Stimulated activated naive B cell treated with anti-CD40 and anti-IgM and Interleukin-4, amounts not matched to agents 10 μg/mL and 1 μg/mL and 100 μg/mL, for 72 hours (primary cell): ENCODE measurements around the gene NECTIN4.
A peak's percentile ranks its signal among the peaks of the same experiment; 100 is the strongest.
"Not testable (repeated sequence)": the region's sequence is repeated elsewhere in the genome, so short reads cannot be mapped to it uniquely, and the experiment has no call there.

Source experiments
- ATAC-seq, 2 donors: fragments of 150-1000 bp; cut with Tn5 transposase; replicated peaks; 2 replicates each; pipeline ENCODE4 v1.10.0; 2021; ENCODE audit warnings: moderate library complexity in 1 of 2
- DNase-seq: peaks from one replicate; pipeline ENCODE4 v3.0.0; 2021
- H3K27ac Mint-ChIP-seq: one replicate; pipeline ENCODE4 v1.8.0; 2022; ENCODE audit warnings: mild to moderate bottlenecking, mixed read lengths
- H3K27me3 Mint-ChIP-seq, 2 donors: one replicate each; pipeline ENCODE4 v1.8.0; 2022; ENCODE audit warnings: mixed read lengths in 2 of 2
- H3K36me3 Mint-ChIP-seq, 2 donors: one replicate each; pipeline ENCODE4 v1.8.0; 2022; ENCODE audit warnings: mixed read lengths in 2 of 2, mild to moderate bottlenecking in 1 of 2
- H3K4me1 Mint-ChIP-seq, 2 donors: one replicate each; pipeline ENCODE4 v1.8.0; 2022; ENCODE audit warnings: mixed read lengths in 2 of 2, mild to moderate bottlenecking in 1 of 2
- H3K4me3 Mint-ChIP-seq, 2 donors: one replicate each; pipeline ENCODE4 v1.8.0; 2022; ENCODE audit warnings: mild to moderate bottlenecking in 2 of 2, mixed read lengths in 2 of 2, moderate library complexity in 1 of 2
- H3K9me3 Mint-ChIP-seq, 2 donors: one replicate each; pipeline ENCODE4 v1.8.0; 2022; ENCODE audit warnings: mixed read lengths in 2 of 2, mild to moderate bottlenecking in 1 of 2

Gene NECTIN4

DNA sequence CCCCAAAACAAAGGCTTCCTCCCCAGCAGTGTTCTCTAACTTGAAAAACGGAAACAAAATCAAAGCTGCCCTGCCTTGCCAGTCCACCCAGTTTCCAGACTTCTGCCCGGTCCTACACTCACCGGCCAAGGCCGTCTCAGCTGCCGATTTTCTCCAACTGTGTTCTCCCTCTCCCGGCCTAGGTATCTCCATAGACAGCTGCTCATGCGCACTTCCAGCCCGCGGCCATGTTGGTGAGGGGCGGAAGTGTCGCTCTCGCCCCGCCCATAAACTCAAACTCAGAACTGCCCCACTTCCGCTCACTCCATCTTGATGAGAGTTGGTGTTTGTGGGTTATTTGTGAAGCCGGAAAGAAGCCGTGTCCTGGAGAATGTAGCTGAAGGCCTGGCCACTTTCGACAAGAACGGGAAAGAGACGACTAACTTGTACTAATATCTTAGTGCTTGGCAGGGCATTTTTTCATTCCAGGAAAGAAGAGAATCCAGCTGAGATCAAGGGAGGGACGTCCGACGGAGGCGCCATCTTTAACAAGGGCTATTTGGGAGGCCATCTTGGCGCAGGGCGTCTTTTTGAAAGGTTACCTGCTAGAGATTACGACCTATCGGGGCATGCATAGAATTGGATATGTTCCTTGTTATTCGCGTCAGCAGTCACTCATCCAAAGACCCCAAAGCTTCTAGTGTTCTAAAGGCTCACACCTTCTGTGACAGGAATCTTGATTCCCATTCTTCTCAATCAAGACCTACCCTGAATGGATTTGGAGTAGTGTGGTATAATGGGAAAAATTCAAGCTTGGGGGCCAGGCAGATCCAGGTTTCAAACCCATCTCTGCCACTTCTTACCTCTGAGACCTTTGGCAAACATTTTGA, 43.4 kb downstream of the NECTIN4 start, which contains the start of gene USF1:
TSS of gene USF1 (minus strand) at position 242 of the 869 bp plus-strand sequence. CDS start 2,702 bp downstream, outside the sequence.
- DNase-seq = peak; percentile 90
- H3K27me3 Mint-ChIP-seq = no peaks in the 10 kb centered on the region
- H3K36me3 Mint-ChIP-seq = peaks cover 34 to 66% of the 10 kb centered on the region in 2 donors
- no peaks in the 10 kb centered on the region for H3K9me3 Mint-ChIP-seq
- peak; percentile 75 to 80 for ATAC-seq
- H3K4me1 Mint-ChIP-seq = peaks cover 46 to 61% of the 10 kb centered on the region in 2 donors
- peak within 1 kb of the TSS; percentile 100 for H3K27ac Mint-ChIP-seq
- H3K4me3 Mint-ChIP-seq = peak within 1 kb of the TSS; percentile 91 to 97

DNA sequence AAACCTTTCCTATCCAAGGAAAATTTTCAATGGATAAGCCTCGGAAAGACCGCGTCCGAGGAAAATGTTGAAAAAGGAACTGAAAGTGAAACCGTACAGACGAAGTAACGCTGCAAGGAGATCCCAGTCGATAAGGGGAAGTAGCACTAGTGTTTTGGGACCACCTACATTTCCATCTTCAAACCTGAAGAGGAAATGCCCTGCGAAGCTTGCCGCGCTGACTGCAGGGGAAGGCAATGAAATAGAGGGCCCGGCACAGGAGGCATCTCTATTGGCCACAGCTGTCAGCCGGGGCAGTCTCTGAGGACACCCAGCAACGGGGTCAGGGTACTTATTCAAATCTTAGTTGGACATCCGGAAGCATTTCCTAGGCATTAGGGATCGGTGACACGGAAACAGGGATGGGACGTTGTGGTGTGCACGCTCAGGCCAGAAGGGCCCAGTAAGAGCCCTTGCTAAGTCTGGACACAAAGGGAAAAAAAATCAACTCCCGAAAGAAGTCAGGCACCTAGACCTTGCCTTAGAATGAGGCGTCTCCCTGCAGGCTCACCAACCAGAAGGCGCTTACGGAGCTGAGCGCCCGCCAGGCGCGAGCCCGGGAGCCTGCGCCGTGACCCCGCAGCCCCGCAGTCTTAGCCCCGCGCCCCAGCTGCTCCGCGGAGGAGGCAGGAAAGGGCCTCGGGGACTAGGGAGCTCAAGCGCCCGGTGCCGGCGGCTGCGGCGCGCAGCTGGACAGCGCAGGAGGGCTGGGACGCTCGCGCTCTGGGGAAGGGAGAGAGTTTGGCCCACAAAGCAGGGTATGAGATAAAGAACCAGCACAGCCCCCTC, 44.2 kb downstream of the NECTIN4 start:
- Mint-ChIP-seq H3K27me3 (no peaks in the 10 kb centered on the region), H3K27ac (peak overlapping the region; percentile 100), H3K4me3 (peak overlapping the region; percentile 91 to 97), H3K9me3 (no peaks in the 10 kb centered on the region), H3K36me3 (peaks cover 29 to 68% of the 10 kb centered on the region in 2 donors), H3K4me1 (peaks cover 46 to 61% of the 10 kb centered on the region in 2 donors)
- DNase-seq (peak; percentile 82), ATAC-seq (peak; percentile 75)

DNA sequence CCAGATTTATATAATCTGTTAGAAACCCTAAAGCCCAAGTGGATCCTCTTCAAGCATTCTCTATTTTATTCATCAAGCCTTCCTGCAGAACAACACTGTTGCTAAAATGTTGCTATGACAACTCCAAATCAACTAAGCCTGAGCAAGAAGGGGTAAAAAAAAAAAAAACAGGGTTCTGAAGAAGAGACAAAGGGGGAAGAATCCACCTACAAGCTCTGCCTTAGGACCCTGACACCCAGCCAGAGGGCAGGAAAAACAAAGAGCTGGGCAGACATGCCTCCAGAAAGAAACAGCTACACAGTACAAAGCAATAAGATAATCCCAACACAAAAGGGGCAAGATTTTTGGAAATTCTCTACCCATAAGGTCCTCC, 44.8 kb downstream of the NECTIN4 start:
- Mint-ChIP-seq H3K4me1 (peaks cover 47 to 67% of the 10 kb centered on the region in 2 donors), H3K27me3 (no peaks in the 10 kb centered on the region), H3K9me3 (no peaks in the 10 kb centered on the region), H3K27ac (peak overlapping the region; percentile 100), H3K4me3 (peak overlapping the region; percentile 91 to 97), H3K36me3 (peaks cover 28 to 68% of the 10 kb centered on the region in 2 donors)
- ATAC-seq = peak in 1 of 2 donors; percentile 8
- no peak for DNase-seq

DNA sequence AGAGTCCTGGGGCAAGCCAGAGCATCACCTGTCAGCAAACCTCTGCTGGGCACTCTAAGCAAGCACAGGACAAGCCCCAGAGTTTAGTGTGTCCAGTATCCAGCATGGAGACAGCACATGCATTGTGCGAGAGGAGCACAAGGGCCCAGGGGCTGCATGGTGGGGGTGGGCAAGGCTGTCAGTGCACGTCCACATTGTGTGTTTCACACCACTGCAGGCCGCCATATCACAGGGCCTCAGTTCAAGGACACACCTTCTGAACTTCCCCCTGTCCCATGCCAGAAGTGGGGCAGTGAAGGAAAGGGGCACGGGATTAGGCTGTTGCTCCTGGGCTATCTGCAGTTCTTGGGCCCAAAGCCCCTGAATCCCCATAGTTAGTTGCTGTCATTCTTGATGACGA, 49.8 kb downstream of the NECTIN4 start:
- DNase-seq = no peak
- Mint-ChIP-seq H3K9me3 (no peaks in the 10 kb centered on the region), H3K36me3 (peaks cover 25 to 45% of the 10 kb centered on the region in 2 donors), H3K4me1 (peaks cover 27 to 55% of the 10 kb centered on the region in 2 donors), H3K27me3 (no peaks in the 10 kb centered on the region), H3K4me3 (peak overlapping the region; percentile 75 to 98), H3K27ac (peak overlapping the region; percentile 86)
- ATAC-seq = no peak

DNA sequence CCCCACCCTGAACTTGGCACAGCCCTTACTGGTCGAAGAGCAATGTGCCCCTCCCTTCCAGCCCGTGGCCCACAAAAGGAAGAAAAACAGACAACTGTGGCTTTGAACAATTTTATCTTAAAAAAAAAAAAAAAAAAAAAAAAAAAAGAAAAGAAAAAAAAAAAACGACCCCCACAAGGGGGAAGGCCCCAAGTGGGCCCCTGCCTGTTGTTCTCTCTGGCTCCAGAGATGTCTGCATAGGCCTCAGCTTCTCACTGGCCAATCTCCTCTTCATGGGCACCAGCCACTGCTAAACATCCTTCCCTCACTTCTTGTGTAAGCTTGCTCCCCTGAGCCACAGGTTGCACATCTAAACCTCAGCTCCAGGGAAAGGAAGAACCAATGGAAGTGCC, 50.2 kb downstream of the NECTIN4 start:
- peaks cover 24 to 52% of the 10 kb centered on the region in 2 donors for H3K4me1 Mint-ChIP-seq
- H3K9me3 Mint-ChIP-seq = no peaks in the 10 kb centered on the region
- H3K27me3 Mint-ChIP-seq = no peaks in the 10 kb centered on the region
- peaks cover 25 to 45% of the 10 kb centered on the region in 2 donors for H3K36me3 Mint-ChIP-seq
- peak overlapping the region; percentile 92 for H3K27ac Mint-ChIP-seq
- peak overlapping the region; percentile 92 to 98 for H3K4me3 Mint-ChIP-seq
- no peak for ATAC-seq
- no peak for DNase-seq

DNA sequence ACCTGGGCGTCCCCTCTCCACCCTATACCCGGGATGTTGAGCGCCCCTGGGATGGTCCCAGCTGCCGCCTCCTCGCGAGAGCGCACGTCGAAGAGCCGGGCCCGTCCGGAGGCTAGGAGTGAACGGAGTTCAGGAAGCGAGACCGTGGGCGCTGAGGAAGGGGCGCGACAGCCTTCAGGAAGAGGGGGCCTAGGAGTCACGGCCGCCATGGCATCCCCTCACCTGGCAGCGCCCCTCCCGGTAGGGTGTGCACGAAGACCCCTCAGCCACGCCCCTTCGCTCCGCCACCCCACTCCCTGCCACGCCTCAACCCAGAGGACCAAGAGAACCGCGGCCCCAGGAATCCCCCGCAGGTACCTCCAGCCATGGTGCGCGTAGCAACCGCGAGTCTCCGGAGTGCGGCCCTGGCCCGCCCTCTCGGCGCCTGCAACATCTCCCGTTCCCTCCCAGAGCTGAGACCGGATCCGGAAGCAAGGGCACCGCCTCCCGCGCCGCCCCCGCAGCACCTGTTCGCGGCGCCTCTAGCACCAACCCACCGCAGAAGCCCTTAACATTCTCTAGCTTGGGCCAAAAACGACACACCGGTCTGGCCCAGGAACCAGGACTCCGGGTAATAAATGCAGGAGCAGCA, 50.7 kb downstream of the NECTIN4 start, which contains the start of gene TSTD1:
TSS of gene TSTD1 (minus strand) at position 442 of the 631 bp plus-strand sequence. CDS start at position 367, 75 bp downstream.
- DNase-seq (peak; percentile 86), ATAC-seq (peak; percentile 93)
- Mint-ChIP-seq H3K9me3 (no peaks in the 10 kb centered on the region), H3K27me3 (no peaks in the 10 kb centered on the region), H3K4me3 (peak within 1 kb of the TSS; percentile 92 to 98), H3K27ac (peak within 1 kb of the TSS; percentile 92), H3K4me1 (peaks cover 23 to 54% of the 10 kb centered on the region in 2 donors), H3K36me3 (peaks cover 25 to 45% of the 10 kb centered on the region in 2 donors)

DNA sequence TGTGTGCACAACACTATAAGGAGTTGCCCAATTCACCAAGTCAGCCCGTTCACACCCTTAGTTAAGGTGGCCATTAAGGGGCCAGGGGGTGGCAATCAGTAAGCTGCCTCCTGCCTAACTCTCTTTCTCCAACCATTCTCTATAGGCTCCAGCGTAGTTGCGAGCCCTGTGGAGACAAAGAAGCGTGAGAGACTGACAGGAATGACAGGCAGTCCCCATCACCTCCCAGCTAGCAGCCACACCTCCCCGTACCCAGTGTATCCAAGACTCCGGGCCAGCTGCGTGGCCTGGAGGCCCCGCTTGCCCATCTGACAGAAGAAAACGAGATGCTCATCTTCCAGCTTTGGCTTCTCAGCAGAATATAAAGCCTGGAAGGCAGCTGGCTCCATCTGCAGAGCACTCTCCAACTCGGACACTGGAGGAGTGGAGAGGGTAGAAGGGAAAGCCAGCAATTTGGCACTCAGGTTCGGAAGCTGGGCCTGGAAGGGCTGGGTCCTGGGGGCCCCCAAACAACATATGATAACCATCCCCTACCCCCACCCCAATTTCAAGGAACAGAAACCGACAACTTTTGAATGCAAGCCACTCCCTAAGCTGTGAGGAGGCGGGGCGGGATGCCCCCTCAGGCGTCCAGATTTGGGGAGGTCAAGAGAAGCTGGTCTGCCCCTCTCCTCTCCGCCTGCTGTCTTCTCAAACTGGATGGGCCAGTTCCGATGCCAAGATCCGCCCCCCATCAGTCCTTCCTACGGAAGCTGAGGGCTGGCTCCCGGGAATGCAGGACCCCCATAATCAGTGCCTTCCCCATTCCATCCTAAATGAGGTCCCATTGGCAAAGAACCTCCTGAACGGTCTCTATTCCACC, 51.5 kb downstream of the NECTIN4 start:
- ATAC-seq = no peak
- H3K27me3 Mint-ChIP-seq = no peaks in the 10 kb centered on the region
- peaks cover 25 to 44% of the 10 kb centered on the region in 2 donors for H3K36me3 Mint-ChIP-seq

DNA sequence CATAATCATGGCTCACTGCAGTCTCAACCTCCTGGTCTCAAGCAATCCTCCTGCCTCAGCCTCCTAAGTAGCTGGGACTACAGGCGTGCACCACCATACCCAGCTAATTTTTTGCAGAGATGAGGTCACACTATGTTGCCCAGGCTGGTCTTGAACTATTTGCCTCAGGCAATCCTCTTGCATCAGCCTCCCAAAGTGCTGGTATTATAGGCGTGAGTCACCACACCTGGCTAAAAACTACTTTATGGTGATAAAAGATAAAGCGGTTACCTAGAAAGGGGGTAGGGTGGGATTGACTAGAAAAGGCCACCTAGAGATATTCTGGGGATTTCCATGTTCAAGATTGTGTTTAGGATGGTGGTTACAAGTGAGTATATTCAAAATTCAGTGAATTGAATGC, 55.6 kb downstream of the NECTIN4 start:
- H3K36me3 Mint-ChIP-seq = peaks cover 7 to 12% of the 10 kb centered on the region in 2 donors
- H3K27ac Mint-ChIP-seq = no peak overlapping the region
- DNase-seq (no peak), ATAC-seq (no peak)
- H3K27me3 Mint-ChIP-seq = no peaks in the 10 kb centered on the region
- no peaks in the 10 kb centered on the region for H3K9me3 Mint-ChIP-seq
- peaks cover 13 to 37% of the 10 kb centered on the region in 2 donors for H3K4me1 Mint-ChIP-seq
- no peak overlapping the region for H3K4me3 Mint-ChIP-seq

More for the DNA sequence above, 51.5 kb downstream of the NECTIN4 start:
- Mint-ChIP-seq H3K4me3 (peak overlapping the region; percentile 92 to 98), H3K9me3 (no peaks in the 10 kb centered on the region), H3K27ac (peak overlapping the region; percentile 92), H3K4me1 (peaks cover 24 to 54% of the 10 kb centered on the region in 2 donors)
- no peak for DNase-seq

DNA sequence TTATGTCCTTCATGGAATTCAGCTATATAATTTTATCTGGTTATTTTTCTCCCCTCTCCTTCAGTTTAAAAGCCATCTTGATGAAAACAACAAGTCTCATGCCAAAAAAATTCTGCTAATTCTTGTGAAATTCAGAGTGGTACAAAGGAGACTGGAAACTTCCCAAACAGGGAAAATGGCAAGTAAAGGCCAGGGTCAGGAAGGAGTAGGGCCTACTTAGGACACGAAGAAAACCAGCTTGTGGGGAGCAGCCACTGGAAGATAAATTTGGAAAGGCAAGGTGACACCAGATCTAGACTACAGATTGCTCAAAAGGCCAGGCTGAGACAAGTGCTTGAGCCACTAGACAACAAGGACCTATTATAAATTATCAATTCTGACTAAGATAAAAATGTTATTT, 56.9 kb downstream of the NECTIN4 start:
- Mint-ChIP-seq H3K36me3 (peaks cover 7 to 9% of the 10 kb centered on the region in 2 donors), H3K27ac (no peak overlapping the region), H3K4me3 (peak overlapping the region in 1 of 2 donors; percentile 15), H3K4me1 (peaks cover 7 to 24% of the 10 kb centered on the region in 2 donors), H3K27me3 (no peaks in the 10 kb centered on the region), H3K9me3 (no peaks in the 10 kb centered on the region)
- DNase-seq (no peak), ATAC-seq (no peak)

DNA sequence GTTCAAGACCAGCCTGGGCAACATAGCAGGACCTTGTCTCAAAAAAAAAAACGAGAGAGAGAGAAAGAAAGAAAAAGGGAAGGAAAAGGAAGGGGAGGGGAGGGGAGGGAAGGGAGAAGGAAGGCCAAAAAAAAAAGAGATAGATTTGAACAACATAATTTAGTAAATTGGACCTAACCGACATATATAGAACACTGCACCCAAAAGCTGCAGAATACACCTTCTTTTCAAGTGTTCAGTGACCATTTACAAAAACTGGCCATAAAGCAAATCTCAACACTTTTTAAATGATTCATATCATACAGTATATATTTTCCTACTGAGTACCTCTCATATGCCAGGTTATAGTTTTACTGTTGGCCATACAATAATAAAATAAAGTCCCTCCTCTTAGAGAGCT, 57.5 kb downstream of the NECTIN4 start:
- Mint-ChIP-seq H3K27me3 (no peaks in the 10 kb centered on the region), H3K36me3 (peaks cover 8 to 11% of the 10 kb centered on the region in 2 donors), H3K9me3 (peaks cover 2% of the 10 kb centered on the region in 2 donors), H3K4me1 (peaks cover 7 to 25% of the 10 kb centered on the region in 2 donors), H3K4me3 (peak overlapping the region in 1 of 2 donors; percentile 21), H3K27ac (no peak overlapping the region)
- DNase-seq (no peak), ATAC-seq (no peak)

DNA sequence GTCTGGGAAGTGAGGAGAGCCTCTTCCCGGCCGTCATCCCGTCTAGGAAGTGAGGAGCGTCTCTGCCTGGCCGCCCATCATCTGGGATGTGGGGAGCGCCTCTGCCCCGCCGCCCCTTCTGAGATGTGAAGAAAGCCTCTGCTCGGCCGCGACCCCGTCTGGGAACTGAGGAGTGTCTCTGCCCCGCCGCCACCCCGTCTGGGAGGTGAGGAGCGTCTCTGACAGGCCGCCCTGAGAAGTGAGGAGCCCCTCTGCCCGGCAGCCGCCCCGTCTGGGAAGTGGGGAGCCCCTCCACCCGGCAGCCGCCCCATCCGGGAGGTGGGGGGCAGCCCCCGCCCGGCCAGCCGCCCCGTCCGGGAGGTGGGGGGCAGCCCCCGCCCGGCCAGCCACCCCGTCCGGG, 59.9 kb downstream of the NECTIN4 start:
- peaks cover 7 to 27% of the 10 kb centered on the region in 2 donors for H3K4me1 Mint-ChIP-seq
- H3K36me3 Mint-ChIP-seq = peaks cover 11 to 13% of the 10 kb centered on the region in 2 donors
- not testable (repeated sequence) for ATAC-seq, H3K9me3 Mint-ChIP-seq, H3K27me3 Mint-ChIP-seq, H3K27ac Mint-ChIP-seq, H3K4me3 Mint-ChIP-seq, DNase-seq

DNA sequence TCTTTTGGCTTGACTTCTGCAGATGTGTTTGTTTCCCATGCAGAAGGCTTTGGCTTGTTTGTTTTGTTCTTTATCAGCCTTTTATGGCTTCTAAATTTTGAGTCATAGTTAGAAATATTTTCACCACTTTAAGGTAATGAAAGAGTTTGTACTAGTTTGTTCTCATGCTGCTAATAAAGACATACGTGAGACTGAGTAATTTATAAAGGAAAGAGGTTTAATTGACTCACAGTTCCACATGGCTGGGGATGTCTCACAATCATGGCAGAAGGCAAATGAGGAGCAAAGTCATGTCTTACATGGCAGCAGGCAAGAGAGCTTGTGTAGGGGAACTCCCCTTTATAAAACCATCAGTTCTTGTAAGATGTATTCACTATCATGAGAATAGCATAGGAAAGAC, 62.4 kb downstream of the NECTIN4 start:
- peak in 1 of 2 donors; percentile 27 for ATAC-seq
- peaks cover 2 to 21% of the 10 kb centered on the region in 2 donors for H3K4me1 Mint-ChIP-seq
- not testable (repeated sequence) for H3K9me3 Mint-ChIP-seq, H3K27me3 Mint-ChIP-seq, DNase-seq, H3K27ac Mint-ChIP-seq, H3K4me3 Mint-ChIP-seq
- peaks cover 12 to 13% of the 10 kb centered on the region in 2 donors for H3K36me3 Mint-ChIP-seq

DNA sequence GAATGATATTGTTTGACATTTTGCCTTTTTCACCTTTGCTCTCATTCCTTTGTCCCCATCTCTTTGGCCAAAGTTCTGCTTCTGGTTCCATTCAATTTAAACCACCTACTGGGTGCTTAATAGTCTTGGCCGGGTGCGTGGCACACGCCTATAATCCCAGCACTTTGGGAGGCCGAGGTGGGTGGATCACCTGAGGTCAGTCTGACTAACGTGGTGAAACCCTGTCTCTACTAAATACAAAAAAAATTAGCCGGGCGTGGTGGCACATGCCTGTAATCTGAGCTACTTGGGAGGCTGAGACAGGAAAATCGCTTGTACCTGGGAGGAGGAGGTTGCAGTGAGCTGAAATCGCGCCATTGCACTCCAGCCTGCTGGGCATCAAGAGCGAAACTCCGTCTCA, 66.9 kb downstream of the NECTIN4 start:
- ATAC-seq, H3K27ac Mint-ChIP-seq, H3K9me3 Mint-ChIP-seq, H3K27me3 Mint-ChIP-seq, DNase-seq, H3K4me3 Mint-ChIP-seq: not testable (repeated sequence)
- Mint-ChIP-seq H3K36me3 (peaks cover 8 to 11% of the 10 kb centered on the region in 2 donors), H3K4me1 (peaks cover 29 to 53% of the 10 kb centered on the region in 2 donors)
